Activated B cell treated with CpG ODN at 0.5 μM for 24 hours (primary cell): ENCODE data around the gene BCAT1. TPM values are rescaled to one million over a fixed set of nuclear protein-coding genes. Genes with fewer than 3 reads are reported as not detected.

ENCODE experiments used
- ATAC-seq: fragments of 200-7000 bp; cut with Tn5 transposase; one replicate; pipeline ENCODE4 v1.10.0; 2021; ENCODE audit warnings: low read depth, mild to moderate bottlenecking, moderate library complexity
- CTCF ChIA-PET: fragments of 350-600 bp; sonication (Branson Sonifier 250); formaldehyde crosslinking; loops from one replicate; lab custom pipeline; 2021; ENCODE audit warnings: antibody characterized with exemption; lab: Charles Lee
- POLR2A ChIA-PET: fragments of 350-600 bp; sonication (Branson Sonifier 250); formaldehyde crosslinking; loops from one replicate; lab custom pipeline; 2021; ENCODE audit warnings: antibody characterized with exemption; lab: Charles Lee
- DNase-seq: peaks from one replicate; pipeline ENCODE4 v3.0.0; 2022
- H3K27ac Mint-ChIP-seq: one replicate; pipeline ENCODE4 v1.8.0; 2020; ENCODE audit warnings: mixed read lengths
- H3K27me3 Mint-ChIP-seq: one replicate; pipeline ENCODE4 v1.8.0; 2021; ENCODE audit warnings: mixed read lengths
- H3K36me3 Mint-ChIP-seq: one replicate; pipeline ENCODE4 v1.8.0; 2021; ENCODE audit warnings: low read depth, mixed read lengths
- H3K4me1 Mint-ChIP-seq: one replicate; pipeline ENCODE4 v1.8.0; 2021; ENCODE audit warnings: mixed read lengths
- H3K4me3 Mint-ChIP-seq: one replicate; pipeline ENCODE4 v1.8.0; 2020; ENCODE audit warnings: mild to moderate bottlenecking, mixed read lengths
- H3K9me3 Mint-ChIP-seq: one replicate; pipeline ENCODE4 v1.8.0; 2020; ENCODE audit warnings: mixed read lengths
- intact Hi-C: fragments of 100-400 bp; cut with micrococcal nuclease; formaldehyde crosslinking; loops from one replicate; pipeline ENCODE4 v1.15.1; 2024
- total RNA-seq: library from RNA; stranded (reverse); gene quantifications from 2 replicates; pipeline ENCODE4 v1.2.3, GENCODE V29; 2022
- TF ChIP-seq, protein P1 (sequence below): fragments of 200-600 bp; IDR thresholded peaks from one replicate; pipeline ENCODE4 v1.8.0; 2022; ENCODE audit warnings: antibody characterized with exemption, mild to moderate bottlenecking

Gene BCAT1
- total RNA-seq, 1 donor from 2014 or later: 69.6 TPM

DNA sequence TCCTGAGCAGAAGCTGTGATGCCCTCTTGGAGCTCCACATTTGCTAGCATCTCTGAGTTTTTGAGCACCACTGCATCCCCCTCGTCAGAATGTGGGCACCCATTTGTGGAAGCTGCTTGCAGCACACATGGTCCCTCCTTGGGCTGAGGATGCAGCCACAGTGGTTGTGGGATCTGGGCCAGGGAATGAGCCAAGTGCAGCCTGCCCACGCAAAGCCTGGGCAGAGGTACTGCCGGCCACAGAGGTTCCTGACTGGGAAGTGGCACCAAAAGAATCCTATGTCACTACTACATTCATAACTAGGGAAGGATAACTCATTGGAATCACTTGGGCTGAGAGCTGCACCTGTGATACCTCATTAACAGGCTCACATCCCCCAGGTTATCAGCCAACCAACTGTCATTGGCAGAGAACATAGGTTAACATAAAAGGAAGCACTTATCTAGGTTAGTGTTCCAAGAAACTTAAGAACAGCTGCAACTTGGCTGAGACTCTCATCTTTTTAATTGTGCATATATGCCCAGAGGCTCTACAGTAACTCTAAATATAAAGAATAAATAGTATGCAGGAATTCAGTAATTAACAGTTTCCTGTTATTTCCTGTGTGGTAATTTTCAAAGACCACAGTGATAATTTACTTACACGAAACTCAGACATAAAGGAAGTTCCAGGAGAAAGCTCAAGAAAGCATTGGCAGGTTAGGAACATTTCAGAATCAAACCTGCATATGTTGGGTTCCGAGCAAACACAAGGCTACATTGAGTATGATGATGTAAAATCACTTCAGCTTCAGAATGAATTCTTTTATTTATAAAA is 145.3 kb downstream of the BCAT1 start:
- no peaks in the 10 kb centered on the region for H3K27me3 Mint-ChIP-seq
- CTCF ChIA-PET: no interaction called here

DNA sequence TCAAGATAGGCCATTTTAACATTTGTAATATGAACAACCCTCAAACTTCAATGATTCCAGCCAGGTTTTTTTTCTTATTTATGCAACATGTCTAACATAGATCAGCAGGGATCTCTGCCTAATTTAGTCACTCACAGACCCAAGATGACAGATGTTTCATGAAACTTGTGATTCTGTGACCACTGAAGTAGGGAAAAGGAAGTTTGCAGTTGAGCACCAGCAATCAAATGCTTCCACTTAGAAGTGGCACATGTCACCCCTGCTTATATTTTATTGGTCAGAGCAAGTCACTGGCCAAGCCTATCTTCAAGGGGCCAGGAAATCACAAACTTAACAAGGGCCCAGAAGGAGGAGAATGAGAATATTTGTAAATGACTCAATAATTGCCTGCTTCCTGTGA is 150.6 kb downstream of the BCAT1 start:
- TF ChIP-seq, protein P1, sequence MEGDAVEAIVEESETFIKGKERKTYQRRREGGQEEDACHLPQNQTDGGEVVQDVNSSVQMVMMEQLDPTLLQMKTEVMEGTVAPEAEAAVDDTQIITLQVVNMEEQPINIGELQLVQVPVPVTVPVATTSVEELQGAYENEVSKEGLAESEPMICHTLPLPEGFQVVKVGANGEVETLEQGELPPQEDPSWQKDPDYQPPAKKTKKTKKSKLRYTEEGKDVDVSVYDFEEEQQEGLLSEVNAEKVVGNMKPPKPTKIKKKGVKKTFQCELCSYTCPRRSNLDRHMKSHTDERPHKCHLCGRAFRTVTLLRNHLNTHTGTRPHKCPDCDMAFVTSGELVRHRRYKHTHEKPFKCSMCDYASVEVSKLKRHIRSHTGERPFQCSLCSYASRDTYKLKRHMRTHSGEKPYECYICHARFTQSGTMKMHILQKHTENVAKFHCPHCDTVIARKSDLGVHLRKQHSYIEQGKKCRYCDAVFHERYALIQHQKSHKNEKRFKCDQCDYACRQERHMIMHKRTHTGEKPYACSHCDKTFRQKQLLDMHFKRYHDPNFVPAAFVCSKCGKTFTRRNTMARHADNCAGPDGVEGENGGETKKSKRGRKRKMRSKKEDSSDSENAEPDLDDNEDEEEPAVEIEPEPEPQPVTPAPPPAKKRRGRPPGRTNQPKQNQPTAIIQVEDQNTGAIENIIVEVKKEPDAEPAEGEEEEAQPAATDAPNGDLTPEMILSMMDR: no peak
- POLR2A ChIA-PET: no interaction called here
- CTCF ChIA-PET: no interaction called here
- Mint-ChIP-seq H3K36me3 (no peaks in the 10 kb centered on the region), H3K4me1 (peaks cover 44% of the 10 kb centered on the region), H3K9me3 (peaks cover 2% of the 10 kb centered on the region), H3K27ac (peak overlapping the region; percentile 77), H3K4me3 (peak overlapping the region; percentile 5), H3K27me3 (no peaks in the 10 kb centered on the region)
- ATAC-seq: peak; percentile 86
- intact Hi-C loops: loop anchor here (1.0 to 5.0 kb wide), 3 partner anchors 16 to 254 kb away; a partner anchor contains a TSS
- no peak for DNase-seq

More for the DNA sequence above, 145.3 kb downstream of the BCAT1 start:
- Mint-ChIP-seq H3K27ac (no peak overlapping the region), H3K36me3 (no peaks in the 10 kb centered on the region), H3K4me1 (peaks cover 21% of the 10 kb centered on the region), H3K9me3 (peaks cover 8% of the 10 kb centered on the region), H3K4me3 (no peak overlapping the region)
- POLR2A ChIA-PET: interaction anchor here (0.7 to 1.2 kb wide), 2 partner anchors 11 to 392 kb away, joined by 4 to 9 read pairs; no protein-coding TSS in a partner anchor
- TF ChIP-seq, protein P1: no peak
- ATAC-seq (no peak), DNase-seq (no peak)
- intact Hi-C loops: no loop called here

DNA sequence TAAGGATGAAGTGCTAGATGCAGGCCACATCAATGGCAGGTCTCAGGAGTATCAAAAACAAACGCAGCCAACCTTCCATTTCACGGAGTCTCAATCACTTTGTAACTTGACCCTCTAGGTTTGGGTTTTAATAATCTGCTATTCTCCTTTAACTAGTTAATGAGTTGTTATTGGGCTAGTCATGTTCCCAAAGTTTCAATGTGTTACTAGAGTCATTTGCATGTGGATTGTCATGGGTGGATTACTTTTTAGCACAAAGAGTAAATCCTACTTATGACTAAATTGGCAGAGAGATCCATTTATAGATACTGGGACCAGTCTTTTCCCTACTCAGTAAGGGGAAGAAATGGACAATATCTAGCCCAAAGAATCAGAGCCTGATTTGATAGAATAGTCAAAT is 151.0 kb downstream of the BCAT1 start:
- H3K27me3 Mint-ChIP-seq: no peaks in the 10 kb centered on the region
- ATAC-seq (peak; percentile 11), DNase-seq (no peak)
- TF ChIP-seq, protein P1: no peak
- ChIA-PET POLR2A (no interaction called here), CTCF (no interaction called here)
- H3K9me3 Mint-ChIP-seq: no peaks in the 10 kb centered on the region
- no peaks in the 10 kb centered on the region for H3K36me3 Mint-ChIP-seq
- H3K4me1 Mint-ChIP-seq: peaks cover 41% of the 10 kb centered on the region
- intact Hi-C loops: loop anchor here (1.0 to 5.0 kb wide), 3 partner anchors 16 to 254 kb away; a partner anchor contains a TSS
- H3K4me3 Mint-ChIP-seq: peak overlapping the region; percentile 5
- peak overlapping the region; percentile 77 for H3K27ac Mint-ChIP-seq

DNA sequence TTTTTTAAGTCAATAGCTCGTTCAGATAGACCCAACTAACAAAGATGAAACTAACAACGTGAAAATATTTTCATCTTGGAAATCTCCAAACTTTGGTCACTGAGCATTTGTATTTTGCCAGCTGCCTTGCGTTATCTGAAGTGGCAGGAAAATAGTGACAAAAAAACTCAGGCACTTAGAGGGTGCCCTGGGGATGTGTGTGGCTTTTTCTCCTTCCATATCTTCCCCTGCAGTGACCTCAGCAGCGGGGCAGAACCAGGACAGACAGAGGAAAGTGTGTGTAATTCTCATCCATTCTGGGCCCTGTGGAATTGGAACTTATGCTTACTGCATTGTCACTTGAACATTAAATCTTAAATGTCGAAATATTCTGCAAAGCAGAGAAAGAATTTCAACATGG is 152.0 kb downstream of the BCAT1 start:
- ATAC-seq: no peak
- no peaks in the 10 kb centered on the region for H3K27me3 Mint-ChIP-seq
- intact Hi-C loops: loop anchor here (5.0 kb wide), 2 partner anchors 40 to 255 kb away; a partner anchor contains a TSS
- TF ChIP-seq, protein P1: no peak
- POLR2A ChIA-PET: interaction anchor here (1.2 to 1.7 kb wide), 2 partner anchors 18 to 68 kb away, joined by 5 to 6 read pairs; no protein-coding TSS in a partner anchor
- H3K36me3 Mint-ChIP-seq: no peaks in the 10 kb centered on the region
- H3K27ac Mint-ChIP-seq: peak overlapping the region; percentile 37
- H3K4me1 Mint-ChIP-seq: peaks cover 41% of the 10 kb centered on the region
- no peaks in the 10 kb centered on the region for H3K9me3 Mint-ChIP-seq
- CTCF ChIA-PET: interaction anchor here (0.8 kb wide), 1 partner anchor 14 kb away, joined by 3 read pairs; no protein-coding TSS in a partner anchor
- peak overlapping the region; percentile 36 for H3K4me3 Mint-ChIP-seq
- no peak for DNase-seq
